Measurements from ENCODE around the gene MAP3K15.
"Not testable (repeated sequence)": the region's sequence is repeated elsewhere in the genome, so short reads cannot be mapped to it uniquely, and the experiment has no call there.

Gene MAP3K15

DNA sequence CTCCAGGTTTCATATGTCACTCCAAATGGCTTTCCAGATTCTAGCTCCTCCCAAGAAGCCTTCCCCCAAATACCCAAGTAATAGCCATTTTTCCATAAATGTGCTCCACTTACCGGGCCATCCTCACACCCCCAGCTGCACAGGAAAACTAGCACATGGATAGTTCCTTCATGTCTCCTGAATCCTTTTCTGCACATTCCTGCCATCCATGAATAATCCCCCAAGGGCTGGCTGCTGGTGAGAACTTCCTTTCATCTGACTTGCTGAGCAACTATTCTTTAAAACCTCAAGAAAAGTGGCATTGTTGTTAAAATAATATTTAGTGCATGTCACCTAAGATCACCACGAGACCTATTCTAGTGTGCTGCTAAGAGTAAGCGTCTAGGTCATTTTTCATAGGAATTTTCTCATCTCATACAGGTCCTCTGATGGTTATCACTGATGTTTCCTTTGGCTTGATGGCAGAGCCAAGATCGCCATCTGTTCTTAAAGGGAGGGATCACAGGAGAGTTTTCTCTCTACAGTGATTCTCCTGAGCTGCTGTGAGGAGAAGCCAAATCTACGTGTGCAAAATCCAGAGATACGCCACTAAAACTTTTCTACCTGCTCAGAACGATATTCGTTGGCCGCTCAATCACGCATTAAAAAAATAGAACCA lies 71.3 kb downstream of the MAP3K15 start:
- H3K27ac ChIP-seq (ENCODE audit: low read depth, low read length): no peak overlapping the region
- peaks cover 0 to 10% (median 4%) of the 10 kb centered on the region in 5 donors for H3K27me3 ChIP-seq (ENCODE audit: control insufficient read depth in 5 of 5, insufficient read depth in 4 of 5, low read length in 5 of 5)
- no peak overlapping the region for H3K9ac ChIP-seq (ENCODE audit: low read length in 5 of 5)
- H3K9me3 ChIP-seq (ENCODE audit: control insufficient read depth in 5 of 5, low read length in 5 of 5): no peaks in the 10 kb centered on the region
- H3K4me3 ChIP-seq (ENCODE audit: low read depth in 1 of 5, low read length in 5 of 5): no peak overlapping the region
- peaks cover 0 to 2% (median 0%) of the 10 kb centered on the region in 5 donors for H3K4me1 ChIP-seq (ENCODE audit: control insufficient read depth in 5 of 5, insufficient read depth in 5 of 5, low read length in 5 of 5)
- no peaks in the 10 kb centered on the region for H3K36me3 ChIP-seq (ENCODE audit: control insufficient read depth in 5 of 5, insufficient read depth in 5 of 5, low read length in 5 of 5)

DNA sequence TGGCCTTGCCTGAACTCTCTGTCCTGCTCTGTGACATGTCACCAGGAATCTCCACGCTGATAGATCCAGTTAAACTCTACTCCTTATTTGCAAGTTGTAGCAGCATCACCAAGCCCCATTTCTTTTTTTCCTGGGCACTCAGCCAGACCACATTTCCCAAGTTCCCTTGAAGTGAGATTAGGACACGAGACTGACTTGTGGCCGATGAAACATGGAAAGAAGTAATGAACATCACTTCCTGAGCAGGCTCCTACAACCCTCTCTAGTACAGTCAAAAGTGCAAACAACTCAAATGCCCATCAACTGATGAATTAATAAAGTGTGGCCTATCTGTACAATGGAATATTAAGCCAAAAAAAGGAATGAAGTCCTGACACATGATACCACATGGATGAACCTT lies 74.6 kb downstream of the MAP3K15 start:
- H3K9ac ChIP-seq (ENCODE audit: low read length in 5 of 5): no peak overlapping the region
- H3K4me3 ChIP-seq (ENCODE audit: low read depth in 1 of 5, low read length in 5 of 5): no peak overlapping the region
- H3K36me3 ChIP-seq (ENCODE audit: control insufficient read depth in 5 of 5, insufficient read depth in 5 of 5, low read length in 5 of 5): no peaks in the 10 kb centered on the region
- H3K27me3 ChIP-seq (ENCODE audit: control insufficient read depth in 5 of 5, insufficient read depth in 4 of 5, low read length in 5 of 5): peaks cover 0 to 11% (median 4%) of the 10 kb centered on the region in 5 donors
- H3K4me1 ChIP-seq (ENCODE audit: control insufficient read depth in 5 of 5, insufficient read depth in 5 of 5, low read length in 5 of 5): peaks cover 0 to 2% (median 0%) of the 10 kb centered on the region in 5 donors
- H3K27ac ChIP-seq (ENCODE audit: low read depth, low read length): no peak overlapping the region
- H3K9me3 ChIP-seq (ENCODE audit: control insufficient read depth in 5 of 5, low read length in 5 of 5): peaks cover 0 to 3% (median 0%) of the 10 kb centered on the region in 5 donors

DNA sequence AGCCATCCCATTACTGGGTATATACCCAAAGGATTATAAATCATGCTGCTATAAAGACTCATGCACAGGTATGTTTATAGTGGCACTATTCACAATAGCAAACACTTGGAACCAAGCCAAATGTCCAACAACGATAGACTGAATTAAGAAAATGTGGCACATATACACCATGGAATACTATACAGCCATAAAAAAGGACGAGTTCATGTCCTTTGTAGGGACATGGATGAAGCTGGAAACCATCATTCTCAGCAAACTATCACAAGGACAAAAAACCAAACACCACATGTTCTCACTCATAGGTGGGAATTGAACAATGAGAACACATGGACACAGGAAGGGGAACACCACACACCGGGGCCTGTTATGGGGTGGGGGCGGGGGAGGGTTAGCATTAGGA lies 92.6 kb downstream of the MAP3K15 start:
- H3K27me3 ChIP-seq (ENCODE audit: control insufficient read depth in 5 of 5, insufficient read depth in 4 of 5, low read length in 5 of 5); H3K36me3 ChIP-seq (ENCODE audit: control insufficient read depth in 5 of 5, insufficient read depth in 5 of 5, low read length in 5 of 5); H3K9me3 ChIP-seq (ENCODE audit: control insufficient read depth in 5 of 5, low read length in 5 of 5); H3K9ac ChIP-seq (ENCODE audit: low read length in 5 of 5); H3K4me3 ChIP-seq (ENCODE audit: low read depth in 1 of 5, low read length in 5 of 5); H3K4me1 ChIP-seq (ENCODE audit: control insufficient read depth in 5 of 5, insufficient read depth in 5 of 5, low read length in 5 of 5); H3K27ac ChIP-seq (ENCODE audit: low read depth, low read length): not testable (repeated sequence)

DNA sequence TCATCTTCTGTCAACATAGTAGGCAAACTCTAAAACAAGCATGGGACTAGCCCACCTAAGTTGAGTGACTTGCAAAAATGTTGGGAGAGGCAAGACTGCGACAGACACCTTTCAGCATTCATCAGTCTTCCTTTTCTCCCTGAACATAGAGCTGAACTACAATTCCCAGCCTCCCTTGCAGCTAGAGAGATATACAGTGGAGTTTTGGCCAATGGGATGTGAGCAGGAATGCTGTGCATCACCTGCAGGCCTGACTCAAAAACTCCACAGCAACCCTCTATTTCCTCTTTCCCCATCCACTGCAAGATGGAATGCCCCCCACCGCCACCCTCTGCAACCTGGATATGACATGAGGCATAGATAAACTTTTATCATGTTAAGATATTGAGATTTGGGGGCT lies 105.0 kb downstream of the MAP3K15 start:
- peaks cover 0 to 9% (median 2%) of the 10 kb centered on the region in 5 donors for H3K27me3 ChIP-seq (ENCODE audit: control insufficient read depth in 5 of 5, insufficient read depth in 4 of 5, low read length in 5 of 5)
- H3K9me3 ChIP-seq (ENCODE audit: control insufficient read depth in 5 of 5, low read length in 5 of 5): peaks cover 0 to 11% (median 5%) of the 10 kb centered on the region in 5 donors
- no peak overlapping the region for H3K4me3 ChIP-seq (ENCODE audit: low read depth in 1 of 5, low read length in 5 of 5)
- no peaks in the 10 kb centered on the region for H3K36me3 ChIP-seq (ENCODE audit: control insufficient read depth in 5 of 5, insufficient read depth in 5 of 5, low read length in 5 of 5)
- H3K9ac ChIP-seq (ENCODE audit: low read length in 5 of 5): no peak overlapping the region
- H3K4me1 ChIP-seq (ENCODE audit: control insufficient read depth in 5 of 5, insufficient read depth in 5 of 5, low read length in 5 of 5): no peaks in the 10 kb centered on the region
- H3K27ac ChIP-seq (ENCODE audit: low read depth, low read length): no peak overlapping the region

DNA sequence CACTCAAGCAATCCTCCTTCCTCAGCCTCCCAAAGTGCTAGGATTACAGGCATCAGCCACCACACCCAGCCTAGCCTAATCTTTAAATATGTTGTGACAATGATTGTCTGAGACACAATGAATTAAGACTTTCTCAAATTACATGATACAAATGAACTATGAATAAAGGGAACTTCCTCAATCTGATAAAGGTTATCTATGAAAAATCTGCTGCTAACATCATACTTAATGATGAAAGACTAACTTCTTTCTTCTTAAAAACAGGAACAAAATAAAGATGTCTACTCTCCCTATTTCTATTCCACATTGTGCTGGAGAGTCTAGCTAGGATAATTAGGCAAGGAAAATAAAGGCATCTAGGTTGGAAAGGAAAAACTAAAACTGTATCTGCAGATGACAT lies 111.6 kb downstream of the MAP3K15 start:
- H3K4me3 ChIP-seq (ENCODE audit: low read depth in 1 of 5, low read length in 5 of 5): no peak overlapping the region
- no peak overlapping the region for H3K27ac ChIP-seq (ENCODE audit: low read depth, low read length)
- no peaks in the 10 kb centered on the region for H3K4me1 ChIP-seq (ENCODE audit: control insufficient read depth in 5 of 5, insufficient read depth in 5 of 5, low read length in 5 of 5)
- peaks cover 0 to 3% (median 0%) of the 10 kb centered on the region in 5 donors for H3K9me3 ChIP-seq (ENCODE audit: control insufficient read depth in 5 of 5, low read length in 5 of 5)
- peaks cover 0 to 9% (median 0%) of the 10 kb centered on the region in 5 donors for H3K27me3 ChIP-seq (ENCODE audit: control insufficient read depth in 5 of 5, insufficient read depth in 4 of 5, low read length in 5 of 5)
- no peaks in the 10 kb centered on the region for H3K36me3 ChIP-seq (ENCODE audit: control insufficient read depth in 5 of 5, insufficient read depth in 5 of 5, low read length in 5 of 5)
- H3K9ac ChIP-seq (ENCODE audit: low read length in 5 of 5): no peak overlapping the region

DNA sequence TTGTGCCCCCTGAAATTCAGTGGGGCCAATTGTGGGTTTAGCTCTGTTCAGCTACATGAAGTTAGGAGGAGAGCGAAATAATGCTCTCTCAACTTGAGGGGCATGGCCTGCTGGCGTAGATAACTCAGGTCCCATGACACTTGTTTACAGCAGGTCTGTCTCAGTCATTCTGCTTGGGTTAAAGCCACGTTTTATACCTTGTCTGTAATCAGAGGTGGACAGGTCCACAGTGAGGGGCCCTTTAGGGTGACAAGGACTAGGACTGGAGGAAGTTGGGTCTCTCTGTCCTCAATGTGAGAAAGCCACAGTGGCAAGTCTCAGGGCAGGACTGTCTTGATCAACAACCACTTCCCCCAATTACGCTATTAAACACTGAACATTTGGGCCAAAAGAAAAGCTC lies 122.6 kb downstream of the MAP3K15 start:
- Histone ChIP-seq H3K4me1 (ENCODE audit: control insufficient read depth in 5 of 5, insufficient read depth in 5 of 5, low read length in 5 of 5) (no peaks in the 10 kb centered on the region), H3K27ac (ENCODE audit: low read depth, low read length) (no peak overlapping the region)

DNA sequence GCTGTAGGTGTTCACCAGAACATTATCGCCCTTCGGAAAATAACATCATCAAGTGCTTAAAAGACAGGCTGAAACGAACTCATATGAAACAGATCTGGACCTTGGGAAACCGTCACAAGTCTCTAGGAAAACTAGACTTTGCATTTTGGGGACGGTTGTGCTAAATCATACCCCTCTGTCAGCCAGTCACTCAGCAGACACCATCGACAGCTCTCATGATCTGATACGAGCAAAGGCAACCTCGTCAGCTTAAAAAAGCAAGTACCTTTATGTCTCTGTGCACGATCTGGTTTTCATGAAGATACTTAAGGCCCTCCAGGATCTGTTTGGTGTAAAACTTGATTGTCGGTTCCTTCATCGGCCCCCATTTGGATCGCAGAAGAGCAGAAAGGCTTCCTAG lies 123.2 kb downstream of the MAP3K15 start:
- Histone ChIP-seq H3K4me1 (ENCODE audit: control insufficient read depth in 5 of 5, insufficient read depth in 5 of 5, low read length in 5 of 5) (no peaks in the 10 kb centered on the region), H3K9me3 (ENCODE audit: control insufficient read depth in 5 of 5, low read length in 5 of 5) (no peaks in the 10 kb centered on the region), H3K36me3 (ENCODE audit: control insufficient read depth in 5 of 5, insufficient read depth in 5 of 5, low read length in 5 of 5) (no peaks in the 10 kb centered on the region), H3K27me3 (ENCODE audit: control insufficient read depth in 5 of 5, insufficient read depth in 4 of 5, low read length in 5 of 5) (peaks cover 0 to 11% (median 3%) of the 10 kb centered on the region in 5 donors), H3K9ac (ENCODE audit: low read length in 5 of 5) (no peak overlapping the region), H3K4me3 (ENCODE audit: low read depth in 1 of 5, low read length in 5 of 5) (no peak overlapping the region), H3K27ac (ENCODE audit: low read depth, low read length) (no peak overlapping the region)

More for the DNA sequence above, 122.6 kb downstream of the MAP3K15 start:
- Histone ChIP-seq H3K4me3 (ENCODE audit: low read depth in 1 of 5, low read length in 5 of 5) (no peak overlapping the region), H3K36me3 (ENCODE audit: control insufficient read depth in 5 of 5, insufficient read depth in 5 of 5, low read length in 5 of 5) (no peaks in the 10 kb centered on the region), H3K9me3 (ENCODE audit: control insufficient read depth in 5 of 5, low read length in 5 of 5) (no peaks in the 10 kb centered on the region), H3K9ac (ENCODE audit: low read length in 5 of 5) (no peak overlapping the region), H3K27me3 (ENCODE audit: control insufficient read depth in 5 of 5, insufficient read depth in 4 of 5, low read length in 5 of 5) (peaks cover 0 to 10% (median 3%) of the 10 kb centered on the region in 5 donors)

DNA sequence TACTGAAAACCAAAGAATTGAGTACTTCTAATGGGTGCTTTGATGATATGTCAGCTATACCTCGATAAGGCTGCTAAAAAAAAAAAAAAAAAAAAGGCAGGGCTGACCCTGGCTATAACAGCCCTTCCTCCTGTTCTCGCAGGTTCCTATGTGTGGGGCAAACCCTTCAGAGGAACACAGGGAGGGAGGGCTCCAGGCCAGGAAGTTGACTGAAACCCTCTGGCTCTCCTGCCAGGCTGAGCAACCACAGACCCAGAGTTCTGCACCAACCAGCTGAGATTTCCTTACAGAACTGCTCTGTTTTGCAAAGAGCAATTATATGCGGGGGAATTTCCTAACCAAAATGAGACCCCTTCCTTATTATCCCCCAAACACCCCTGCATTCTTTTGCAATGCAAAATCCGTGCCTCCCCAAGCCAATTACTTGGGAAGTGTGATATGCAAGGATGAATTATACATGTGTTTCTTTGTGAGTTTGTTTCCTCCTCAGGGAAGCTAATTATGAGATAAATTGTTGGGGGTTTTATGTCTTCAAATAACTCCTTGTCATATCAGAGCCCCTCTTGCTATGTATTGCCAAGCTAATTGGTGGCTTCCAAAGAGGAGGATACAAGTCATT lies 126.0 kb downstream of the MAP3K15 start:
- peaks cover 3 to 10% (median 5%) of the 10 kb centered on the region in 5 donors for H3K9me3 ChIP-seq (ENCODE audit: control insufficient read depth in 5 of 5, low read length in 5 of 5)
- H3K4me1 ChIP-seq (ENCODE audit: control insufficient read depth in 5 of 5, insufficient read depth in 5 of 5, low read length in 5 of 5): no peaks in the 10 kb centered on the region
- H3K36me3 ChIP-seq (ENCODE audit: control insufficient read depth in 5 of 5, insufficient read depth in 5 of 5, low read length in 5 of 5): no peaks in the 10 kb centered on the region

DNA sequence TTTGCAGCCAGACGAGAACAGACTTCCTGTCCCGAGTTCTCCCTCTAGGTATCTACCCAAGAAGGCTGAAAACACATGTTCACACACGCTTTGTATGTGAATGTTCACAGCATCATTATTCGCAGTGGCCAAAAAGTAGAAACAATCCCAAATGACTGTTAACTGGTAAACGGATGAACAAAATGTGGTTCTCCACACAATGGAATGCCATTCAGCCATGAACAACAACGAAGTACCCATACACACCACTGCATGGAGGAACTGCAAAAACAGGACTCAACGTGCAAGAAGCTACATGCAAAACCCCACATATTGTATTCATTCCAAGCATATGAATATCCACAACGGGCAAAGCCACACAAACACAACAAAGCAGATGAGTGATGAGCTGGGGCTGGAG lies 126.6 kb downstream of the MAP3K15 start:
- no peak overlapping the region for H3K9ac ChIP-seq (ENCODE audit: low read length in 5 of 5)
- no peaks in the 10 kb centered on the region for H3K36me3 ChIP-seq (ENCODE audit: control insufficient read depth in 5 of 5, insufficient read depth in 5 of 5, low read length in 5 of 5)
- no peaks in the 10 kb centered on the region for H3K4me1 ChIP-seq (ENCODE audit: control insufficient read depth in 5 of 5, insufficient read depth in 5 of 5, low read length in 5 of 5)
- peaks cover 0 to 5% (median 2%) of the 10 kb centered on the region in 5 donors for H3K27me3 ChIP-seq (ENCODE audit: control insufficient read depth in 5 of 5, insufficient read depth in 4 of 5, low read length in 5 of 5)
- H3K9me3 ChIP-seq (ENCODE audit: control insufficient read depth in 5 of 5, low read length in 5 of 5): peaks cover 3 to 10% (median 5%) of the 10 kb centered on the region in 5 donors
- no peak overlapping the region for H3K27ac ChIP-seq (ENCODE audit: low read depth, low read length)
- H3K4me3 ChIP-seq (ENCODE audit: low read depth in 1 of 5, low read length in 5 of 5): no peak overlapping the region

More for the DNA sequence above, 126.0 kb downstream of the MAP3K15 start:
- H3K9ac ChIP-seq (ENCODE audit: low read length in 5 of 5): no peak overlapping the region
- peaks cover 0 to 5% (median 2%) of the 10 kb centered on the region in 5 donors for H3K27me3 ChIP-seq (ENCODE audit: control insufficient read depth in 5 of 5, insufficient read depth in 4 of 5, low read length in 5 of 5)
- H3K4me3 ChIP-seq (ENCODE audit: low read depth in 1 of 5, low read length in 5 of 5): no peak overlapping the region
- H3K27ac ChIP-seq (ENCODE audit: low read depth, low read length): no peak overlapping the region

DNA sequence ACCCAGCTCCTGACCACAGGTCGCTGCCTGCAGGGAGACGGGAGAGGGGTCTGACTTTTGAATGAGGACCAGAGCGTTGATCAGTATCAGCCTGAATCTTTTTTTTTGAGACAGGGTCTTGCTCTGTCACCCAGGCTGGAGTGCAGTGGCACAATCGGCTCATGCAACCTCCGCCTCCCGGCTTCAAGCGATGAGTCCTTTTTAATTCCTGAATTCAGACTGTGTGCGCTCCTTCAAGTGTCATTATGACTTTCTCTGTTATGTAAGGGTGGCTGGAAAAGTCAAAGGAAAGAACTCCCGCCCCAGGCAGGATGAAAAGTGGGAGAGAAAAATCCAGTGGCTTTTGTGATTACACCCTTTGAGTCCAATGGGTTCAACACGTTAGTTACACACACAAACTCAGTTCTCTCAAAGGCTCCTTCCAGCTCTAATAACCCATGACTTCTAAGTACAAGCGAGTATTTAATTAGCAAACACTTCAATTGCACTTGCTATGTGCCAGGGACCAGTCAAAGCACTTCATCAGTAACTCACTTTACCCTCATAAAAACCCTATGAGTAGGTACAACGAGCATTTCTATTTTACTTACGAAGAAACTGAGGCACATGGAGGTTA lies 127.1 kb downstream of the MAP3K15 start:
- H3K27ac ChIP-seq (ENCODE audit: low read depth, low read length): no peak overlapping the region
- H3K9ac ChIP-seq (ENCODE audit: low read length in 5 of 5): no peak overlapping the region
- no peaks in the 10 kb centered on the region for H3K4me1 ChIP-seq (ENCODE audit: control insufficient read depth in 5 of 5, insufficient read depth in 5 of 5, low read length in 5 of 5)
- no peak overlapping the region for H3K4me3 ChIP-seq (ENCODE audit: low read depth in 1 of 5, low read length in 5 of 5)
- no peaks in the 10 kb centered on the region for H3K36me3 ChIP-seq (ENCODE audit: control insufficient read depth in 5 of 5, insufficient read depth in 5 of 5, low read length in 5 of 5)
- H3K27me3 ChIP-seq (ENCODE audit: control insufficient read depth in 5 of 5, insufficient read depth in 4 of 5, low read length in 5 of 5): peaks cover 0 to 5% (median 2%) of the 10 kb centered on the region in 5 donors
- peaks cover 3 to 10% (median 5%) of the 10 kb centered on the region in 5 donors for H3K9me3 ChIP-seq (ENCODE audit: control insufficient read depth in 5 of 5, low read length in 5 of 5)

Data from subcutaneous abdominal adipose tissue (tissue), 5 donors.